IPS-NIHi11 (cell line): ENCODE results near the gene QRFP.

Experiments used
- DNase-seq: peaks from one replicate; pipeline ENCODE4 v3.0.0; 2012; ENCODE audit warnings: mixed read lengths, low spot score

QRFP gene

GRCh38 chr9:130933114-130934046, 36.8 kb upstream of the QRFP start:
- DNase-seq = no peak

- DNase-seq = peak; percentile 59
Observed at GRCh38 chr9:130932255-130933079, 35.9 kb upstream of the QRFP start.

GRCh38 chr9:130931508-130932254, 35.1 kb upstream of the QRFP start:
- DNase-seq = no peak

GRCh38 chr9:130930804-130931349, 34.3 kb upstream of the QRFP start:
- DNase-seq = no peak

GRCh38 chr9:130930132-130930803, 33.7 kb upstream of the QRFP start:
- DNase-seq = no peak

GRCh38 chr9:130929571-130930038, 33.0 kb upstream of the QRFP start:
- no peak for DNase-seq

GRCh38 chr9:130927995-130928900, 31.6 kb upstream of the QRFP start:
- DNase-seq = no peak

- DNase-seq = no peak
Observed at GRCh38 chr9:130927338-130927737, 30.7 kb upstream of the QRFP start.

GRCh38 chr9:130925050-130925678, 28.6 kb upstream of the QRFP start:
- DNase-seq = no peak

GRCh38 chr9:130924448-130924788, 27.8 kb upstream of the QRFP start:
- DNase-seq = peak; percentile 60

GRCh38 chr9:130923611-130924447, 27.2 kb upstream of the QRFP start:
- no peak for DNase-seq

GRCh38 chr9:130922893-130923610, 26.4 kb upstream of the QRFP start:
- no peak for DNase-seq

GRCh38 chr9:130921989-130922892, 25.6 kb upstream of the QRFP start:
- DNase-seq = no peak

- DNase-seq = no peak
Observed at GRCh38 chr9:130921300-130921988, 24.8 kb upstream of the QRFP start.

- no peak for DNase-seq
Observed at GRCh38 chr9:130920762-130921299, 24.2 kb upstream of the QRFP start.

GRCh38 chr9:130920233-130920632, 23.6 kb upstream of the QRFP start:
- no peak for DNase-seq
